DMS114 treated with DMSO at 0.1 percent for 48 hours (cell line): ENCODE data around the gene PCDHGB7.
"Not testable (repeated sequence)": the region's sequence is repeated elsewhere in the genome, so short reads cannot be mapped to it uniquely, and the experiment has no call there.

Source experiments
- DNase-seq: peaks from one replicate; lab custom pipeline; 2025; ENCODE audit not compliant: unreplicated experiment; lab: John Stamatoyannopoulos, UW

Gene PCDHGB7

DNA sequence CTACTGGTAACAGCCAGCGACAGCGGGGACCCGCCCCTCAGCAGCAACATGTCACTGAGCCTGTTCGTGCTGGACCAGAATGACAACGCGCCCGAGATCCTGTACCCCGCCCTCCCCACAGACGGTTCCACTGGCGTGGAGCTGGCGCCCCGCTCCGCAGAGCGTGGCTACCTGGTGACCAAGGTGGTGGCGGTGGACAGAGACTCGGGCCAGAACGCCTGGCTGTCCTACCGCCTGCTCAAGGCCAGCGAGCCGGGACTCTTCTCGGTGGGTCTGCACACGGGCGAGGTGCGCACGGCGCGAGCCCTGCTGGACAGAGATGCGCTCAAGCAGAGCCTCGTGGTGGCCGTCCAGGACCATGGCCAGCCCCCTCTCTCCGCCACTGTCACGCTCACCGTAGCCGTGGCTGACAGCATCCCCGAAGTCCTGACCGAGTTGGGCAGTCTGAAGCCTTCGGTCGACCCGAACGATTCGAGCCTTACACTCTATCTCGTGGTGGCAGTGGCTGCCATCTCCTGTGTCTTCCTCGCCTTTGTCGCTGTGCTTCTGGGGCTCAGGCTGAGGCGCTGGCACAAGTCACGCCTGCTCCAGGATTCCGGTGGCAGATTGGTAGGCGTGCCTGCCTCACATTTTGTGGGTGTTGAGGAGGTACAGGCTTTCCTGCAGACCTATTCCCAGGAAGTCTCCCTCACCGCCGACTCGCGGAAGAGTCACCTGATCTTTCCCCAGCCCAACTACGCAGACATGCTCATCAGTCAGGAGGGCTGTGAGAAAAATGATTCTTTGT lies 22.9 kb upstream of the PCDHGB7 start:
- not testable (repeated sequence) for DNase-seq

DNA sequence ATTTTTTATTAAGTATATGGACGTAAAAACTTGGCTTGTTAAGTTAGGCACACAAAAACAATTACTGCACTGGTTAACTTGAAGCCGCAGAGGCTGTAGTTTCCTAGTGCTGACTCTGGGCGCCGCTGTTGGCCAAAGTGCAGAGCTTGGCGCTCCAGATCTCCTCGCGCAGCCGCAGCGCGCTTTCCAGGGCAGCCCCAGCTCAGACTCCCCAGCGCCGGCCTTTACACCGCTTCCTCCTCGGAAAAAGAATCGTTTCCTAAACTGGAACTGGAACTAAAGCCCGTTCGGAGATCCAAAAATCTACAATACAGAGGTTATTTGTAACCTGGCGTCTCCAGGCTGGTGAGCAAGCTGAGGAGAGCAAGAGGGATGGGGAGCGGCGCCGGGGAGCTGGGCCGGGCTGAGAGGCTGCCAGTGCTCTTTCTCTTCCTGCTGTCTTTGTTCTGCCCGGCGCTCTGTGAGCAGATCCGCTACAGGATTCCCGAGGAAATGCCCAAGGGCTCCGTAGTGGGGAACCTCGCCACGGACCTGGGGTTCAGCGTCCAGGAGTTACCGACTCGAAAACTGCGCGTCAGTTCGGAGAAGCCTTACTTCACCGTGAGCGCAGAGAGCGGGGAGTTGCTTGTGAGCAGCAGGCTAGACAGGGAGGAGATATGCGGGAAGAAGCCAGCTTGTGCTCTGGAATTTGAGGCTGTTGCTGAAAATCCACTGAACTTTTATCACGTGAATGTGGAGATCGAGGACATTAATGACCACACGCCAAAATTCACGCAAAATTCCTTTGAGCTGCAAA lies 19.5 kb upstream of the PCDHGB7 start, which contains the start of gene PCDHGB5:
Gene PCDHGB5 (plus strand): TSS at position 192 of the 796 bp plus-strand sequence. CDS start 181 bp downstream, at position 373.
- not testable (repeated sequence) for DNase-seq

DNA sequence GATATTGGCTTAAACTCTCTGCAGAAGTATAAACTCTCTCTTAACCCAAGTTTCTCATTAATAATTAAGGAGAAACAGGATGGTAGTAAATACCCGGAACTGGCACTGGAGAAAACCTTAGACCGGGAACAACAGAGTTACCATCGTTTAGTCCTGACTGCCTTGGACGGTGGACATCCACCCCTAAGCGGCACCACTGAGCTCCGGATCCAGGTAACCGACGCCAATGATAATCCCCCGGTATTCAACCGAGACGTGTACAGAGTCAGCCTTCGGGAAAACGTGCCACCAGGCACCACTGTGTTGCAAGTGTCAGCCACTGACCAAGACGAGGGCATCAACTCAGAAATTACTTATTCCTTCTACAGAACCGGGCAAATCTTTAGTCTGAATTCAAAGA lies 18.9 kb upstream of the PCDHGB7 start:
- no peak for DNase-seq

DNA sequence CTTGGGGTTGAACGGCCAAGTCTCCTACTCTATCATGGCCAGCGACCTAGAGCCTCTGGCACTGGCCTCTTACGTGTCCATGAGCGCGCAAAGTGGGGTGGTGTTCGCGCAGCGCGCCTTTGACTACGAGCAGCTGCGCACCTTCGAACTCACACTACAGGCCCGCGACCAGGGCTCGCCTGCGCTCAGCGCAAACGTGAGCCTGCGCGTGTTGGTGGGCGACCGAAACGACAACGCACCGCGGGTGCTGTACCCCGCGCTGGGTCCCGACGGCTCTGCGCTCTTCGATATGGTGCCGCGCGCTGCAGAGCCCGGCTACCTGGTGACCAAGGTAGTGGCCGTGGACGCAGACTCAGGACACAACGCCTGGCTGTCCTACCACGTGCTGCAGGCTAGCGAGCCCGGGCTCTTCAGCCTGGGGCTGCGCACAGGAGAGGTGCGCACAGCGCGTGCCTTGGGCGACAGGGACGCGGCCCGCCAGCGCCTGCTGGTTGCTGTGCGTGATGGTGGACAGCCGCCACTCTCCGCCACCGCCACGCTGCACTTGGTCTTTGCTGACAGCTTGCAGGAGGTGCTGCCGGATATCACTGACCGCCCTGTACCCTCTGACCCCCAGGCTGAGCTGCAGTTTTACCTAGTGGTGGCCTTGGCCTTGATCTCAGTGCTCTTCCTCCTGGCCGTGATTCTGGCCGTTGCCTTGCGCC lies 17.8 kb upstream of the PCDHGB7 start:
- DNase-seq: no peak

DNA sequence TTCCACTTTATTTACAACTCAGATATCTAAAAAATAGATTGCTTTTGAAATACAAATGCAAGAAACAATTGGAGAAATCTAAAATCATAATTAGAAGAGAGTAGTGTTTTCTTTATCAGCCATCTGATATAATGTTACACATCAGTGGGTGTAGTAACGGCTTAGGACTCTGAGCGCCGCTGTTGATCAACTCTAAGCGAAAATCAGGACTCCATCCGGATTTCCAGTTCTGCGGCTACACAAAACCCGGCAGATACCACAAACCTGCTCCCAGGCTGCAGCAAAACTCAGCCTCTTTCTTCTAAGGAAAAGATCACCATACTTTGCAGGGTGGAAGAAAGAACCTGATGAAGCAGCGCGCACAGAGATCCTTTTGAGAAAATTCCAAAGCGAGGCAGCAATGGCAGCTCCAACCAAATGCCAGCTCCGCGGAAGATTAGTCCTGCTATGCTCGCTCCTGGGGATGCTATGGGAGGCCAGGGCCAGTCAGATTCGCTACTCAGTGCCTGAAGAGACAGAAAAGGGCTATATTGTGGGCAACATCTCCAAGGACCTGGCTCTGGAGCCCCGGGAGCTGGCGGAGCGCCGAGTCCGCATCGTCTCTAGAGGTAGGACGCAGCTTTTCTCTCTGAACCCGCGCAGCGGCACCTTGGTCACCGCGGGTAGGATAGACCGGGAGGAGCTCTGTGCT lies 14.8 kb upstream of the PCDHGB7 start, which contains the start of gene PCDHGA9:
Gene PCDHGA9 (plus strand): TSS at position 226 of the 691 bp plus-strand sequence. CDS start 175 bp downstream, at position 401.
- no peak for DNase-seq

DNA sequence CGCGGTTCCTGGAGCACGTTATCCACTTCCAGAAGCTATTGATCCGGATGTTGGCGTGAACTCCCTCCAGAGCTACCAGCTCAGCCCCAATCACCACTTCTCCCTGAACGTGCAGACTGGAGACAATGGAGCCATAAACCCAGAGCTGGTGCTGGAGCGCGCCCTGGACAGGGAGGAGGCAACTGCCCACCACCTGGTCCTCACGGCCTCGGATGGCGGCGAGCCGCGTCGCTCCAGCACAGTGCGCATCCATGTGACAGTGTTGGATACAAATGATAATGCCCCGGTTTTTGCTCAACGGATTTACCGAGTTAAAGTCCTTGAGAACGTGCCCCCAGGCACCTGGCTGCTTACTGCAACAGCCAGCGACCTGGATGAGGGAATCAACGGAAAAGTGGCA lies 14.1 kb upstream of the PCDHGB7 start:
- no peak for DNase-seq

DNA sequence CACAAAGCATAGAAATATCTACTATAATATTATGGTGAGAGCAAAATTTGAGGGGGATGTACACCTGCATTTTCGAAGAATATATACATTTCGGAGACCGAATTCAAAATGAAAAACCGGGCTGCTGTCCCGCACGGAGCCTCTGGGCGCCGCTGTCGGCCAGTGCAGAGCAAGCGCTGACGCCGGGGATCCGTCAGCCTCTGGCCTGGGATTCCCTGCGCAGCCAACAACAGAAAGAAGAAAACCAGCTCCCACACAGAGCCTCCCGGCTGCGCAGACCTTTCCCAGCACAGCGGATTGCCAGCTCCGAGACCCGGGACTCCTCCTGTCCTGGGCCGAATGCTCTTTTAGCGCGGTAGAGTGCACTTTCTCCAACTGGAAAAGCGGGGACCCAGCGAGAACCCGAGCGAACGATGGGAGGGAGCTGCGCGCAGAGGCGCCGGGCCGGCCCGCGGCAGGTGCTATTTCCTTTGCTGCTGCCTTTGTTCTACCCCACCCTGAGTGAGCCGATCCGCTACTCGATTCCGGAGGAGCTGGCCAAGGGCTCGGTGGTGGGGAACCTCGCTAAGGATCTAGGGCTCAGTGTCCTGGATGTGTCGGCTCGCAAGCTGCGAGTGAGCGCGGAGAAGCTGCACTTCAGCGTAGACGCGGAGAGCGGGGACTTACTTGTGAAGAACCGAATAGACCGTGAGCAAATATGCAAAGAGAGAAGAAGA lies 9.5 kb upstream of the PCDHGB7 start, which contains the start of gene PCDHGB6:
Gene PCDHGB6 (plus strand): TSS at position 232 of the 716 bp plus-strand sequence. CDS start 182 bp downstream, at position 414.
- DNase-seq: not testable (repeated sequence)

DNA sequence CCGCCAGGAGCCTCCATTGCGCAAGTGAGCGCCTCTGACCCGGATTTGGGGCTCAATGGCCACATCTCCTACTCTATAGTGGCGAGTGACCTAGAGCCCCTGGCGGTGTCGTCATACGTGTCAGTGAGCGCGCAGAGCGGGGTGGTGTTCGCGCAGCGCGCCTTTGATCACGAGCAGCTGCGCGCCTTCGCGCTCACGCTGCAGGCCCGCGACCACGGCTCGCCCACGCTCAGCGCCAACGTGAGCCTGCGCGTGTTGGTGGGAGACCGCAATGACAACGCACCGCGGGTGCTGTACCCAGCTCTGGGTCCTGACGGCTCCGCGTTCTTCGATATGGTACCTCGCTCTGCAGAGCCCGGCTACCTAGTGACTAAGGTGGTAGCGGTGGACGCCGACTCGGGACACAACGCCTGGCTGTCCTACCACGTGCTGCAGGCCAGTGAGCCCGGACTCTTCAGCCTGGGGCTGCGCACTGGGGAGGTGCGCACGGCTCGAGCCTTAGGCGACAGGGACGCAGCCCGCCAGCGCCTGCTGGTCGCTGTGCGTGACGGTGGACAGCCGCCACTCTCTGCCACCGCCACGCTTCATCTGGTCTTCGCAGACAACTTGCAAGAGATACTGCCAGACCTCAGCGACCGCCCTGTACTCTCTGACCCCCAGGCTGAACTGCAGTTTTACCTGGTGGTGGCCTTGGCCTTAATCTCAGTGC lies 7.7 kb upstream of the PCDHGB7 start:
- DNase-seq: no peak

DNA sequence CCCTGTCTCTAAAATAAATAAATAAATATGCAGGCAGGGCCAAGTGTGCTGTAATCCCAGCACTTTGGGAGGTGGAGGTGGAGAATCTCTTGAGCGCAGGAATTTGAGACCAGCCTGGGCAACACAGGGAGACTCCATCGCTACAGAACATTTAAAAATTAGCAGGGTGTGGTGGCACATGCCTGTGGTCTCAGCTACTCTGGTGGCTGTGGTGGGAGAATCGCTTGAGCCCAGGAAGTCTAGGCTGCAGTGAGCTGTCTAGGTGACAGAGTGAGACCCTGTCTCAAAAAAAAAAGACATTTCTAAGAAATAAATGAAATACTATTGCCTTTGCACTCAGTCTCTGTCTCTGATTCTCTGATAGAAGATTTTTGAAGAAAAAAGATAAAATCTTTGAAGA lies 5.9 kb upstream of the PCDHGB7 start:
- no peak for DNase-seq

DNA sequence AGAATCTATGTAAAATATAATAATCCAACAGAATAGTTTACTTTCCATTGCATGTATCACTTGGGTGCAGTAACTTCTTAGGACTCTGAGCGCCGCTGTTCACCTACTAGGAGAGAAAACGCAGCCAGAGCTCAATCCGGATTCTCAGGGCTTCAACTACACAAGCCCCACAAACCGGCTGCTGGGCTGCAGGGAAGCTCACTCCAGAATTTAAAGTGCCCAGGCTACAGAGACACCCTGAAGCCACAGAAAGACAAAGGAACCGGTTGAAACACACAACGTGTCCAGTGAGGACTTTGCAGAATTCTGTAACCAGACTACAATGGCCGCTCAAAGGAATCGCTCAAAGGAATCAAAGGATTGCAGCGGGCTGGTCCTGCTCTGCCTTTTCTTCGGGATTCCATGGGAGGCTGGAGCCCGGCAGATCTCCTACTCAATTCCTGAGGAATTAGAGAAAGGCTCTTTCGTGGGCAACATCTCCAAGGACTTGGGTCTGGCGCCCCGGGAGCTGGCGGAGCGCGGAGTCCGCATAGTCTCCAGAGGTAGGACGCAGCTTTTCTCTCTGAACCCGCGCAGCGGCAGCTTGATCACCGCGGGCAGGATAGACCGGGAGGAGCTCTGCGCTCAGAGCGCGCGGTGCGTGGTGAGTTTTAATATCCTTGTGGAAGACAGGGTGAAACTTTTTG lies 4.5 kb upstream of the PCDHGB7 start, which contains the start of gene PCDHGA10:
Gene PCDHGA10 (plus strand): TSS at position 134 of the 686 bp plus-strand sequence. CDS start 189 bp downstream, at position 323.
- DNase-seq: no peak

DNA sequence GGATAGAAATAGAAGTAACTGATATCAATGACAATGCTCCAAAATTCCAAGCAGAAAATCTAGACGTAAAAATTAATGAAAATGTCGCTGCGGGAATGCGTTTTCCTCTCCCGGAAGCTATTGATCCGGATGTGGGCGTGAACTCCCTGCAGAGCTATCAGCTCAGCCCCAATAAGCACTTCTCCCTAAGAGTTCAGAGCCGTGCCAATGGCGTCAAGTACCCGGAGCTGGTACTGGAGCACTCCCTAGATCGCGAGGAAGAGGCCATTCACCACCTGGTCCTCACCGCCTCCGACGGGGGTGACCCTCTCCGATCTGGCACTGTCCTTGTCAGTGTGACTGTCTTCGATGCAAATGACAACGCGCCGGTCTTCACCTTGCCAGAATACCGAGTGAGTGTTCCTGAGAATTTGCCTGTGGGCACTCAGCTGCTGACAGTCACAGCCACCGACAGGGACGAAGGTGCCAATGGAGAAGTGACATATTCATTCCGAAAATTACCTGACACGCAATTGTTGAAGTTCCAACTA lies 3.9 kb upstream of the PCDHGB7 start:
- no peak for DNase-seq

DNA sequence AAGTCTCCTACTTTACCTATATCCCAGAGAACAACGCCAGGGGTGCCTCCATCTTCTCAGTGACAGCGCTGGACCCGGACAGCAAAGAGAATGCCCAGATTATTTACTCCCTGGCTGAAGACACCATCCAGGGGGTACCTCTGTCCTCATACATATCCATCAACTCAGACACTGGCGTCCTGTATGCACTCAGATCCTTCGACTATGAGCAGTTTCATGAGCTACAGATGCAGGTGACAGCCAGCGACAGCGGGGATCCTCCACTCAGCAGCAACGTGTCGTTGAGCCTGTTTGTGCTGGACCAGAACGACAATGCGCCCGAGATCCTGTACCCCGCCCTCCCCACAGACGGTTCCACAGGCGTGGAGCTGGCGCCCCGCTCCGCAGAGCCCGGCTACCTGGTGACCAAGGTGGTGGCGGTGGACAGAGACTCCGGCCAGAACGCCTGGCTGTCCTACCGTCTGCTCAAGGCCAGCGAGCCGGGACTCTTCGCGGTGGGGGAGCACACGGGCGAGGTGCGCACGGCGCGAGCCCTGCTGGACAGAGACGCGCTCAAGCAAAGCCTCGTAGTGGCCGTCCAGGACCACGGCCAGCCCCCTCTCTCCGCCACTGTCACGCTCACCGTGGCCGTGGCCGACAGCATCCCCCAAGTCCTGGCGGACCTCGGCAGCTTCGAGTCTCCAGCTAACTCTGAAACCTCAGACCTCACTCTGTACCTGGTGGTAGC lies 2.8 kb upstream of the PCDHGB7 start:
- DNase-seq: not testable (repeated sequence)

DNA sequence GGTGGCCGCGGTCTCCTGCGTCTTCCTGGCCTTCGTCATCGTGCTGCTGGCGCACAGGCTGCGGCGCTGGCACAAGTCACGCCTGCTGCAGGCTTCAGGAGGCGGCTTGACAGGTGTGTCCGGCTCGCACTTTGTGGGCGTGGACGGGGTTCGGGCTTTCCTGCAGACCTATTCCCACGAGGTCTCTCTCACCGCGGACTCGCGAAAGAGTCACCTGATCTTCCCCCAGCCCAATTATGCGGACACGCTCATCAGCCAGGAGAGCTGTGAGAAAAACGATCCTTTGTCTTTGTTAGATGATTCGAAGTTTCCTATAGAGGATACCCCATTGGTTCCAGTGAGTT lies 2.2 kb upstream of the PCDHGB7 start:
- DNase-seq: not testable (repeated sequence)

DNA sequence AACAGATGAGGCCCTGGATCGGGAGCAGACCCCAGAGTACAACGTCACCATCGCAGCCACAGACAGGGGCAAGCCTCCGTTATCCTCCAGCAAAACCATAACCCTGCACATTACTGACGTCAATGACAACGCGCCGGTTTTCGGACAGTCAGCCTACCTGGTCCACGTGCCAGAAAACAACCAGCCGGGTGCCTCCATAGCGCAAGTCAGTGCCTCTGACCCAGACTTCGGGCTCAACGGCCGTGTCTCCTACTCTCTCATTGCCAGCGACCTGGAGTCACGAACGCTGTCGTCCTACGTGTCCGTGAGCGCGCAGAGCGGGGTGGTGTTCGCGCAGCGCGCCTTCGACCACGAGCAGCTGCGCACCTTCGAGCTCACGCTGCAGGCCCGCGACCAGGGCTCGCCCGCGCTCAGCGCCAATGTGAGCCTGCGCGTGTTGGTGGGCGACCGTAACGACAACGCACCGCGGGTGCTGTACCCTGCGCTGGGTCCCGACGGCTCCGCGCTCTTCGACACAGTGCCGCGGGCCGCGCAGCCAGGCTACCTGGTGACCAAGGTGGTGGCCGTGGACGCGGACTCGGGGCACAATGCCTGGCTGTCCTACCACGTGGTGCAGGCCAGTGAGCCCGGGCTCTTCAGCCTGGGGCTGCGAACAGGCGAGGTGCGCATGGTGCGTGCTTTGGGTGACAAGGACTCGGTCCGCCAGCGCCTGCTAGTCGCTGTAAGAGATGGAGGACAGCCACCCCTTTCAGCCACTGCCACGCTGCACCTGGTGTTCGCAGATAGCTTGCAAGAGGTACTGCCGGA lies 1.8 kb downstream of the PCDHGB7 start:
- no peak for DNase-seq

DNA sequence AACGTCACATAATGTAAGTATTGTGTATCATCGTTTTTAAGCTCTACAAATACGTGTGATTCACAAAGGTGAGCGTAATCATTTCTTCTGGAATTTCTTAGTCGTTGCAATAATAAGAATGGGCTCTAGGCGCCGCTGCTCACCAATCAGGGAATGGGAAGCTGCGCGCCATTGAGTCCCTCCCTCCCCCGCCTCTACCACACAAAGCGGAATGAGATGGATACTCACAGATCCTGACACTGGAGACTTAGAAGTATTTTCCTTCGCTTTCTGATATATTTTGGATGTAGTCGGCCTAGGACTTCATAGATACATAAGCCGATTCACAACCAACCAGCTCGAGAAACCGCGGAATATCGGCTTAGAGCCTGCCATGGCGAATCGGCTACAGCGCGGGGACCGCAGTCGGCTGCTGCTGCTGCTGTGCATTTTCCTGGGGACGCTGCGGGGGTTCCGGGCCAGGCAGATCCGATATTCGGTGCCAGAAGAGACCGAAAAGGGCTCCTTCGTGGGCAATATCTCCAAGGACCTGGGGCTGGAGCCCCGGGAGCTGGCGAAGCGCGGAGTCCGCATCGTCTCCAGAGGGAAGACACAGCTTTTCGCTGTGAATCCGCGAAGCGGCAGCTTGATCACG lies 3.5 kb downstream of the PCDHGB7 start, which contains the start of gene PCDHGA11:
Gene PCDHGA11 (plus strand): TSS at position 197 of the 634 bp plus-strand sequence. CDS start 177 bp downstream, at position 374.
- no peak for DNase-seq

DNA sequence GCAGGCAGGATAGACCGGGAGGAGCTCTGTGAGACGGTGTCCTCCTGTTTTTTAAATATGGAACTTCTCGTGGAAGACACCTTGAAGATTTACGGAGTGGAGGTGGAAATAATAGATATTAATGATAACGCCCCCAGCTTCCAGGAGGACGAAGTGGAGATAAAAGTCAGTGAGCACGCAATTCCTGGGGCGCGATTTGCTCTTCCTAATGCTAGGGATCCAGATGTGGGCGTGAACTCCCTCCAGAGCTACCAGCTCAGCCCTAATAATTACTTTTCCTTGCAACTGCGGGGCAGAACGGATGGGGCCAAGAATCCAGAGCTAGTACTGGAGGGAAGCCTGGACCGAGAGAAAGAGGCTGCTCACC lies 4.0 kb downstream of the PCDHGB7 start:
- no peak for DNase-seq
